ENCODE data around the gene DOK6. TPM values are rescaled to one million over a fixed set of nuclear protein-coding genes. Genes with fewer than 3 reads are reported as not detected.

Gene DOK6
- total and polyA plus RNA-seq, 2 of the 13 experiments (the other 11 are each of a cell fraction or from before 2014, with no cell fraction given): 17.0 to 17.2 TPM

GRCh38 chr18:69358212-69358895, 42.3 kb upstream of the DOK6 start (continued):
- TF ChIP-seq ZNF337 (CRISPR knock-in tag; IDR thresholded peaks at IDR 0.05; ENCODE audit: borderline replicate concordance, low read depth) (no peak), DMAP1 (CRISPR knock-in tag; IDR thresholded peaks at IDR 0.05) (no peak), RXRA (CRISPR knock-in tag; IDR thresholded peaks at IDR 0.05) (peak; percentile 61; the same call in 1 of the 2 replicates), ZNF709 (CRISPR knock-in tag; IDR thresholded peaks at IDR 0.05) (no peak), ZNF180 (CRISPR knock-in tag; IDR thresholded peaks at IDR 0.05; ENCODE audit: borderline replicate concordance, low read depth) (no peak), CTCF (CRISPR knock-in tag; IDR thresholded peaks at IDR 0.05) (no peak), ZNF788 (CRISPR knock-in tag; IDR thresholded peaks at IDR 0.05; ENCODE audit: borderline replicate concordance) (no peak; the same call in 1 of the 2 replicates), ADNP (CRISPR knock-in tag; IDR thresholded peaks at IDR 0.05) (no peak), SMARCC2 (IDR thresholded peaks at IDR 0.05) (no peak), CHD2 (IDR thresholded peaks at IDR 0.05; ENCODE audit: low read depth, low read length) (no peak), POGK (CRISPR knock-in tag; conservative IDR thresholded peaks at IDR 0.05) (peak; percentile 39; the same call in 1 of the 2 replicates), ZNF766 (CRISPR knock-in tag; IDR thresholded peaks at IDR 0.05; ENCODE audit: borderline replicate concordance) (no peak), TOPORS (CRISPR knock-in tag; IDR thresholded peaks at IDR 0.05) (no peak), DBP (CRISPR knock-in tag; IDR thresholded peaks at IDR 0.05; ENCODE audit: not compliant biosample characterization) (no peak), ZNF761 (CRISPR knock-in tag; conservative IDR thresholded peaks at IDR 0.05) (no peak), EZH2 (conservative IDR thresholded peaks at IDR 0.05; ENCODE audit: low read depth, low read length) (no peak), POLR2AphosphoS2 (IDR thresholded peaks at IDR 0.05; ENCODE audit: low read depth, low read length) (no peak), STAT5B (CRISPR knock-in tag; IDR thresholded peaks at IDR 0.05) (no peak), SNAI1 (CRISPR knock-in tag; IDR thresholded peaks at IDR 0.05; ENCODE audit: borderline replicate concordance) (no peak), POLR2G (IDR thresholded peaks at IDR 0.05; ENCODE audit: low read depth, low read length) (peak; percentile 63), ZNF782 (CRISPR knock-in tag; IDR thresholded peaks at IDR 0.05; ENCODE audit: borderline replicate concordance) (no peak)
- TF ChIP-seq, protein P1, sequence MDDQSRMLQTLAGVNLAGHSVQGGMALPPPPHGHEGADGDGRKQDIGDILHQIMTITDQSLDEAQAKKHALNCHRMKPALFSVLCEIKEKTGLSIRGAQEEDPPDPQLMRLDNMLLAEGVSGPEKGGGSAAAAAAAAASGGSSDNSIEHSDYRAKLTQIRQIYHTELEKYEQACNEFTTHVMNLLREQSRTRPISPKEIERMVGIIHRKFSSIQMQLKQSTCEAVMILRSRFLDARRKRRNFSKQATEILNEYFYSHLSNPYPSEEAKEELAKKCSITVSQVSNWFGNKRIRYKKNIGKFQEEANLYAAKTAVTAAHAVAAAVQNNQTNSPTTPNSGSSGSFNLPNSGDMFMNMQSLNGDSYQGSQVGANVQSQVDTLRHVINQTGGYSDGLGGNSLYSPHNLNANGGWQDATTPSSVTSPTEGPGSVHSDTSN (CRISPR knock-in tag; IDR thresholded peaks at IDR 0.05; ENCODE audit: borderline replicate concordance): no peak
- TF ChIP-seq, protein P2, sequence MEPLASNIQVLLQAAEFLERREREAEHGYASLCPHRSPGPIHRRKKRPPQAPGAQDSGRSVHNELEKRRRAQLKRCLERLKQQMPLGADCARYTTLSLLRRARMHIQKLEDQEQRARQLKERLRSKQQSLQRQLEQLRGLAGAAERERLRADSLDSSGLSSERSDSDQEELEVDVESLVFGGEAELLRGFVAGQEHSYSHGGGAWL (CRISPR knock-in tag; IDR thresholded peaks at IDR 0.05): no peak
- TF ChIP-seq, protein P3, sequence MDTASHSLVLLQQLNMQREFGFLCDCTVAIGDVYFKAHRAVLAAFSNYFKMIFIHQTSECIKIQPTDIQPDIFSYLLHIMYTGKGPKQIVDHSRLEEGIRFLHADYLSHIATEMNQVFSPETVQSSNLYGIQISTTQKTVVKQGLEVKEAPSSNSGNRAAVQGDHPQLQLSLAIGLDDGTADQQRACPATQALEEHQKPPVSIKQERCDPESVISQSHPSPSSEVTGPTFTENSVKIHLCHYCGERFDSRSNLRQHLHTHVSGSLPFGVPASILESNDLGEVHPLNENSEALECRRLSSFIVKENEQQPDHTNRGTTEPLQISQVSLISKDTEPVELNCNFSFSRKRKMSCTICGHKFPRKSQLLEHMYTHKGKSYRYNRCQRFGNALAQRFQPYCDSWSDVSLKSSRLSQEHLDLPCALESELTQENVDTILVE (CRISPR knock-in tag; IDR thresholded peaks at IDR 0.05): peak; percentile 26; the same call in 1 of the 2 replicates
